SHP77 treated with DMSO at 0.1 percent for 48 hours (cell line): ENCODE data around the gene IRF2BP2.
A peak's percentile ranks its signal among the peaks of the same experiment; 100 is the strongest.
"Not testable (repeated sequence)": the region's sequence is repeated elsewhere in the genome, so short reads cannot be mapped to it uniquely, and the experiment has no call there.

Experiments used
- DNase-seq: peaks from one replicate; lab custom pipeline; 2025; lab: John Stamatoyannopoulos, UW

The IRF2BP2 gene

DNA sequence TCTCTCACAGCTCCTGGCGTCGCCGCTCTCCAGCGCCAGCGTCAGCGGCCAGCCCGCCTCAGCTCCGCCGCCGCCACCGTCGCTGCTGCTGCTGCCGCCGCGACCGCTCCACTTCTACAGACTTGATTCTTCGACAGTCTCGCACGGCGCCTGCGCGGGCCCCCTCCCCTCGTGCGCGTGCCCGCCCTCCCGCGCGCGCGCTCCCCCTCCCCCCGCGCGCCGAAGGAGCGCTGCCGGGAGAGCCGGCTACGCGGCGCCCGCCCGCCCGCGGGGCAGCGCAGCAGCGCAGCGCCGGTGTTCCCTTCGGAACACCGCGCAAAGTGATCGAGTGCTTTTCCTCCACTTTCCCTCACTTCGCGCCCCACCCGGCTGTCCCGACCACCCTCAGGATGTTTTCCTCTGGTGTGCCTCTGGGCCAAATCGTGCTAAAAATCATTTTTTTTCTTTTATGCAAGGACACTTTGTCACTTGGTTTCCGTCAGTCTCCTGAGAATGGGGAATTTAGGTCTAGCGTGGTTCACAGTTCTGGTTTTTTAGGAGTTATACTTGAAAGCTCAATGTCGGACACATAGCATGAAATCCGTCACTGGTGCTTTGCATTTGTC, at the start of gene IRF2BP2:
TSS of gene IRF2BP2 (minus strand) at position 118 of the 605 bp plus-strand sequence. CDS start 684 bp downstream, outside the sequence.
- DNase-seq = peak; percentile 54

DNA sequence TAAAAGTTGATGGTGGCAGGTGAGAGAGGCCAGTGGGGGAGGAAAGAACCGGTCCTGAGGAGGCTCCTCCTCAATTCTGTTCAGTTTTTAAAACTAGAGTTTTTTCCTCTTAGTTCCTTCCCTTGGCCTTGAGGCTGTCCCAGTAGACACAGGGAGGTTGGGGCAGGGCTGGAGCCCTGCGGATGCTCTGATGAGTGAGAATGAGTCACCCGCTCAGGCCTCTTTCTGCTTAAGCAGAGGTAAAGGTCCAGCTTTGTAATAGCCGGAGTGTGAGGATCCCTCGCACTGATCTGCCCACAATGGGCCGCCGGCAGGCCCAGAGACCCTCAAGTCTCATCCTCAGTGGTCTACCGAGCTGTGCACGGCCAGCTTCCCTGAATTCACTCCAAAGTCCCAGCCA, 49.6 kb upstream of the IRF2BP2 start:
- DNase-seq = no peak

- peak; percentile 13 for DNase-seq
Measured at GRCh38 chr1:234658138-234658537, 48.2 kb upstream of the IRF2BP2 start.

GRCh38 chr1:234656944-234657654, 47.1 kb upstream of the IRF2BP2 start:
- DNase-seq = no peak

DNA sequence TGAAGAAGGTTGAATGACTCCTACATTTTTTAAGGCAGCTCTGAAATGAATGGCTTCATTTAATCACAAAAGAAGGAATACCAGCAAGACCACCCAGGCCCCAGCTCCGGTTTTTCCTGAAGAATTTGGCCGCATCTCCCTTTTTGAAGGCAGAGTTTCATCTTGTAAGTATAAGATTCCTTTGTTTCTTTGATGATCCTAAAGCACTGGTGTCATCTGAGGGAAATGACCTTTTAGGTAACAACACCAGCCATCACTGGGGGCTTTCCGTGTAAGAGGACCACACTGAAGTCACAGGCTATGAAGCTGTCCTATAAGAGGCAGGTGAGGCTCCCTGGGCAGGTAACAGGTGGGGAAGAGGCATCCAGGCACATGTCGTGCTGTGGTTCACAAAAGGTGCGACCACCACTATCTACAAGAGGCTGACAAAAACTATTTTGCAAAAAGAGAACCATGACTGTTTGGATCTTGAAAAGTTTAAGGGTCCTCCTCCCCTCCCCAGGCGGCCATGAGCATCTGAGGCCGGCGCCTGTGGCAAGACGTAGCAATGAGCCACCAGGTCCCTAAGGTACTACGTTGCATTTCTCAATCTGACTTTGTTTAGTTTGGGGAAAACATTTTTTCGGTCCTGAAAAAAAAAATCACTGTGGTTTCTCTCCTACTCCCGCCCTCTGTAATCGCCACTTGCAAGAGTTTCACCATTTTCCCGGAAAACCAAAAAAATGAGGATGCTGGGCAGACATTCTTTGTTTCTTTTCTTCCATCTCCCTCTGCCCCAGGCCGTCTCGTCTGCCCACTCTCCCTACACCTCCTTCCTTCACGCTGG, 46.3 kb upstream of the IRF2BP2 start:
- DNase-seq = no peak

DNA sequence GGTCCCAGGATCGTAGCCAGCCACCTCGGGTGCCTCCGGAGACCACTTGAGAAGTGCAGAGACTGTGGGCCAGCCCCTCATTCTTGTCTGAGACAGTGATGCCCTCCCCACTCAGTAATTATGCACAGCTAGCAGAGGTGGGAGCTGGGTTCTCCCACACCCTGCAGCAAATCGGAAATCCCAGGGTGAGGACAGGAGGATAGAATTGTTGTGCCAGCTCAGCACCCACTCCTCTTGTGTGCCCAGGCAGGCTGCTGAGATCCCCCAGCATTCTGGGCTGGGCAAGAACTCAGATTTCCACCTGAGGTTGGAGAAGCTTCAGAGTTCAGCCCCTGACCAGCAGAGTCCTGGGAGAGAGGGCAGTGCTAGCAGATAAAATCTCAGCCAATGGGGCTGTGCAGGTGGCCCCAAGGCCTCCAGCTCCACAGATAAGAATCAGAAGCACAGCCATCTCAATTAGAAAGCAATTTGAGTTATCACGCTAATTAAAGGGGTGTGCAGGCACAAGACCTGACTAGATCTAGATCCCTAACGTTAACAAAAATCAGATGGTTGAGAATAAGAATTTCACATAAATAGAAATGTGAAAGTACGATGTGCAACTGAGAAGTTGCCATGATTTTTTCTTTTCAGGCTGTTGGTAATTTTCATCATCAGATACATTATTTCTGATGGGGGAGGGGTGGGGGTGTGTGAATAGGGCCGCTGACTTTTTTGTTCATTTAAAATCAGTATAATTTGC, 45.5 kb upstream of the IRF2BP2 start:
- no peak for DNase-seq

DNA sequence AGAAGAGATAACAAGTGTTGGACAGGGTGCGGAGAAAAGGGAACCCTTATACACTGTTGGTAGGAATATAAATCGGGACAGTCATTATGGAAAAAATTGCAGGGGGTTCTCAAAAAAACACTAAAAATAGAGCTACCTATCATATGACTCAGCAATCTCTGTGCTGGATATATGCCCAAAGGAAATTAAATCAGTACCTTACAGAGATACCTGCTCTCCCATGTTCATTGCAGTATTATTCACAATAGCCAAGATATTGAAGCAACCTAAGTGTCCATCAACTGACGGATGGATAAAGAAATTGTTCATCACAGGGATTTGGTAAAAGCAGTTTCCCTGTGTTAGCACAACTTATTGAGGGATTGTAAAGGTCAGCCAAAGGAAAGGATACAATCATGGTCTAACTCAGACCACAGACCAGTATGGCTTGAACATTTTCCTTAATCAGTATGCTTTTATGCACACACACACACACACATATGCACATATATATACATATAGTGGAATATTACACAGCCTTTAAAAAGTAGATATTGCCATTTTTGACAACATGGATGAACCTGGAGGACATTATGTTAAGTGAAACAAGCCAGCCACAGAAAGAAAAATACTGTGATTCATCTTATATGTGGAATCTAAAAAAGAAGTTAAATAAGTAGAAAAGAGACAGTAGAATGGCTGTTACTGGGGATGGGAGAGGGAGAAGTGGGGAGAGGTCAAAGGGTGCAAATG, 44.2 kb upstream of the IRF2BP2 start:
- DNase-seq = no peak

DNA sequence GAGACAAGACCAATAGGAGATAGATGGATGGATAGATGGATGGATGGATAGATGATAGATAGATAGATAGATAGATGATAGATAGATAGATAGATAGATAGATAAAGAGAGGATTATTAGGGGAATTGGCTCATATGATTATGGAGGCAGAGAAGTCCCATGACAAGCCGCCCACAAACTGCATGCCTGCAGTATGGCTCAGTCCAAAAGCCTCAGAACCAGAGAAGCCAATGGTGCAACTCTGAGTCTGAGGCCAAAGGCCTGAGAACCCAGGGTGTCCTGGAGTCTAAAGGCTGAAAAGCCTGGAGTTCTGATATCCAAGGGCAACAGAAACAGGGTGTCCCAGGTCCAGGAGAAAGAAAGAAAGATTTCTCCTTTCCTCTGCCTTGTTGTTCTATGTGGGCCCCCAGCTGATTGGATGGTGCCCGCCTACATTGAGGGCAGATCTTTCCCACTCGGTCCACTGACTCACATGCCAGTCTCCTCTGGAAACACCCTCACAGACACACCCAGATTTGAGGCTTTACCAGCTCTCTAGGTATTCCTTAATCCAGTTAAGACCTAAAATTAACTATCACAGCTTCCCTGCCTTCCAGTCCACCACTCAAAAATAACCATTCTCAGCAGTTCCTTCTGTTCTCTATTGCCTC, 39.6 kb upstream of the IRF2BP2 start:
- DNase-seq = no peak

GRCh38 chr1:234647758-234648157, 37.8 kb upstream of the IRF2BP2 start:
- DNase-seq = no peak

DNA sequence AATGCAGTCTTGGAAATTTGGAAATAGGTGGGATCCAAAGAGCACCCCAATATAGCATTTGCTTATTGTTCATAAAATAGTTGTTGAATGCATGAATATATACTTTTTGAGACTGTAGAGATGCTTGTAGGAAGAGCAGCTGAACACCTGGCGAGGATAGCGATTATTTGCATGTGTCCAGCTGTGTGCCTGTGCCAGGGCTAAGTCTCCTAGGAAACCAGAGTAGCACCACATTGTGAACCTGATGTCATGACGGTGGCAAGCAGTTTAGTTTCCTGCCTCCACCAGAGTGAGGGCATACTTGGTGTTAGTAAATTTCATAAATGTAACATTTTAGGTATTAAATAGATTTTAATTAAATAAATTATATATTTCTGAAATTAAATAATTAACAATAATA, 37.3 kb upstream of the IRF2BP2 start:
- DNase-seq = peak; percentile 56

GRCh38 chr1:234645964-234646363, 36.0 kb upstream of the IRF2BP2 start:
- no peak for DNase-seq

GRCh38 chr1:234645474-234645953, 35.5 kb upstream of the IRF2BP2 start:
- DNase-seq = no peak

DNA sequence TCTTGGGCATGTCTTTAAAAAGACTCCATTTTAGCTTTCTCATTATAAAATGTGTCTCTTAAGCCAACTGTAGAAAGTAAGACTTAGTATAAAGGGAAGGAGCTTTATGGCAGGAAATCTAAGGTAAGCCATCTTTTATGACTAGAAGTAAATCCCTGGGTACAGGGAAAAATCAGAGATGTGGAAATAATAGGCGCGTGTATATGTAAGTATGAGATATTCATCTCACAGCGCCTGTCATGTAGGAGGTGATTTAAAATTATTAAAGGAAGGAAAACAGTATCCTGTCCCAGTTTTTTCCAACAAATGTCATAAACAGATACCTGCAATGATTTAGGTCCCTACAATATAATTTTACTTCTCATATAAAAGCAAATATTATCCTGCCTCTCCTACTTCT, 35.0 kb upstream of the IRF2BP2 start:
- DNase-seq = no peak

DNA sequence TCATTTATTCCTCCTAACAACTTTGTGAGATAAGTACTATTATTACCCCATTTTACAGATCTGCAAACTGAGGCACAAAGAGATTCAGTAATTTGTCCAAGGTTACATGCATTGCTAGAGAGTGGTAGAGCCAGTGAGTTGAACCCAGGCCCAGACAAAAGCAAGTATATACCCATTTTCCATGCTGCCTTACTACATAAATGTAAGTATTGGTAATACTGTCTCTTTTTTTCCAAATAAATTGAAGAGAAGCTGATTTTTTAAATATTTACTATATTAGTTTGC, 33.8 kb upstream of the IRF2BP2 start:
- no peak for DNase-seq

DNA sequence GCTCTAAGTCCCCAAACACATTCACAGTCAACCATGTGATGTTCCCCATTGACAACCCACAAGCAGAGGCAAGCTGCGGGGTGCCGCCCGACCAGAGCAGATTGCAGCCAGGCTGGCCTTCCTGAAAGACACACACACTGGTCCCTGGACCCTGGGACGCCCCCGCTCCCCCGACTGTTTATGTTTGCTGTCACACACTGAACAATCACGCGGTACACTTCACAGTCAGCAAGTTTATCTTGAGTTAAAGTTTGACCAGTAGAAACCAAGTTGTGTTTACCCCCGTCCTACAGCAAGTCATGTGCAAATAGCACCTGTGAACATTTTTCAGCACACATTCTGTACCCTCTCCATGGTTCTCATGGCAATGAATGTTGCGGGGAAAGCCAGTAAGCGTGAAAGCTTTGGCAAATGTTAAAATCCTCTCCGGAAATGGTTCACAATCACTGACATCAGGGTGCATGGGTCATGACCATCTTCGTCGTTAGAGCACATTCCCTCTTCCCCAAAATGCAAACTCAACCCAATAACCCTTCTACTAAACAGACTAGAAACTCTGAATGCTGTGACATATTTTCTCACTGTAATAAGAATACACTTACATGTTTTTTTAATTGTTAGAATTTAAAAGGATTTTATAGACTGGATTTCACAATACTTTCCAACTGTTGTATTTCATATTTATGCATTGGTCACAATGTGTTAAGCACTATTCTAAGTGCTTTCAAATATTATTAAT, 33.3 kb upstream of the IRF2BP2 start:
- no peak for DNase-seq

GRCh38 chr1:234642428-234642827, 32.5 kb upstream of the IRF2BP2 start:
- no peak for DNase-seq

DNA sequence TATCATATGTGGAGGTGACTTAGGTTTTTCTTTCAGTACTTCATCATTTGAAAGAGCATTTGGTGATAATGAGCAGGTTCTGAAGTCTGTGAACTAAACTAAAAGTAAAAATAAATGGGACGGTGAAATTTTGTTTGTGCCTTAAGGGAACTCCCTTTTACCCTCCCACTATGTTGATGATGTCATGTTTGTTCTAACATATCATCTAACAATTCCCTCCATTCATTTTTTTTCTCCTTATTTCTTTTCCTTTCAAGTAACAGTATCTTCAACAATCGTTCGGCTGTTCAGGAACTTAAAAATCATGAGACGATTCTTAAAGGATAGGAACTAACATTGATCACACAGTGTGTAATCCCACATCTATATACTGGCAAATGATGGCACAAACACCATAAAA, 30.0 kb upstream of the IRF2BP2 start:
- no peak for DNase-seq

GRCh38 chr1:234638832-234639799, 29.1 kb upstream of the IRF2BP2 start:
- DNase-seq = no peak

DNA sequence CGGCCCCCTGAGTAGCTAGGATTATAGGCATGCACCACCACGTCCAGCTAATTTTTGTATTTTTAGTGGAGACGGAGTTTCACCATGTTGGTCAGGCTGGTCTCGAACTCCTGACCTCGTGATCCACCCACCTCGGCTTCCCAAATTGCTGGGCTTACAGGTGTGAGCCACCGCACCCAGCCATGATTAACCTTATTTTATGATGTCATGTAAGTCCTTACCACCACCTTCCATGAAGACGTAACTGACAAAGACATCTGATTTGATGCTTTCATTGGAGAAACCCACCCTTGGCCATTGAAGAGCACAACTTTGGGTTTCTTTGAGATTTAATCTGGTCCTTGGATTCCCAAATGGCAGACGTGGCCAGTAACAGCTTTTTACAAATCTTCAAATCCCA, 24.9 kb upstream of the IRF2BP2 start:
- DNase-seq = not testable (repeated sequence)
